Renal cortex interstitium (tissue), 11 donors: Measurements from ENCODE around the gene TRIM28. TPM values are rescaled to one million over a fixed set of nuclear protein-coding genes. Genes with fewer than 3 reads are reported as not detected.
"Not testable (repeated sequence)": the region's sequence is repeated elsewhere in the genome, so short reads cannot be mapped to it uniquely, and the experiment has no call there.

ENCODE experiments used
- DNase-seq, 11 donors: peaks; one replicate each; pipeline ENCODE4 v3.0.0-alpha.2; 2013; ENCODE audit warnings: low read depth in 9 of 11, low spot score in 4 of 11; ENCODE audit errors: extremely low read depth in 1 of 11
- polyA plus RNA-seq, 3 donors: library from polyadenylated mRNA; unstranded; fragments of 120-200 nt; gene quantifications; one replicate each; pipeline ENCODE4 v1.2.1, GENCODE V29; 2013; ENCODE audit not compliant: insufficient read length in 3 of 3

TRIM28 gene
- polyA plus RNA-seq, 3 donors = 672 to 838 (median 719) TPM

DNA sequence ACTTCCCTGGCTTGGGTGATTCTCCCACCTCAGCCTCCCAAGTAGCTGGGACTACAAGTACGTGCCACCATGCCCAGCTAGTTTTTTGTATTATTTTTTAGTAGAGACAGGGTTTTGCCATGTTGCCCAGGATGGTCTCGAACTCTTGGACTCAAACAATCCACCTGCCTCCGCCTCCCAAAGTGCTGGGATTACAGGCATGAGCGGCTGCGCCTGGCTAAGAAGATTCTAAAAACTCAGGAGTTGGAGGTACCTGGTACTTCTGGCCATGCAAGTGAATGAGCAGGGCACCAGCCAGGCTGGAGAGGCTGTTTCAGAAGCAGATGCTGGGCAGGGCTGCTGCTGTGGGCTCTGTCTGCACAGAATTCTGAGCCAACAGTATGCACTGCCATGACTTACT lies 23.1 kb downstream of the TRIM28 start:
- DNase-seq = no peak

- DNase-seq = no peak
These were observed 24.7 kb downstream of the TRIM28 start for GRCh38 chr19:58568453-58569130.

DNA sequence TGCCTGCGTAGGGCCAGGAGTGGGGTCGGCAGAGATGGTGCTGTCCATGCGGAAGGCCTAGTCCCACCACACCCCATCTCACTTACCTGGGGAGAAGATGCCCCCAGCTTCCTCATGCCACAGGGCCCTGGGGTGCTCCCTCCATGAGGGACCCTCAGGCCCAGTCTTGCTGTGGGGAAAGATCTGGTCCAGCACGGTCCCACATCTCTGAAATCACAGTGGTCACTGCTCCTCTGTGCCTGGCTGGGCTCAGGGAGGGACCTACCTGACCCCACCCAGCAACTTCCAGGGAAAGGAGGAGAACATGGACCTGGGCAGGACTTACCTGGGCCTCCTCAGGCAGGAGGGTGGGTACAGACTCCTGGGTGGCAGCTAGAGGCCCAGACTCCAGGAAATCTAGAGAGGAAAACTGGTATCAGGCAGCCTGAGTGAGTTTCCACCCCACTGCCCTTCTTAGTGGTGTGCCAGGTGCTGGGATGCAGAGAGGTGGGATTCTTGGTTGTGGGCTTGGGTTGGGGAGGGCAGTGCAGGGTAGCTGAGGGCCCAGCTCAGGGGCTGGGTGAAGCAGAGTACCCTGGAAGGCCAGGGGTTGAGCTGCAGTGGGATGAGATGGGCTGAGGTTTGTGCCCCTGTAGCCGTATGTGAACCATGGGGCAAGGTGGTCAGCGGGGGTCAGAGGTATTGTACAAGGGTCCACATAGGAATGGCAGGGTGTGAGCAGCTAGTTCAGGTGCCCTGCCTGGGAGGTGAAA lies 25.5 kb downstream of the TRIM28 start:
- no peak for DNase-seq

DNA sequence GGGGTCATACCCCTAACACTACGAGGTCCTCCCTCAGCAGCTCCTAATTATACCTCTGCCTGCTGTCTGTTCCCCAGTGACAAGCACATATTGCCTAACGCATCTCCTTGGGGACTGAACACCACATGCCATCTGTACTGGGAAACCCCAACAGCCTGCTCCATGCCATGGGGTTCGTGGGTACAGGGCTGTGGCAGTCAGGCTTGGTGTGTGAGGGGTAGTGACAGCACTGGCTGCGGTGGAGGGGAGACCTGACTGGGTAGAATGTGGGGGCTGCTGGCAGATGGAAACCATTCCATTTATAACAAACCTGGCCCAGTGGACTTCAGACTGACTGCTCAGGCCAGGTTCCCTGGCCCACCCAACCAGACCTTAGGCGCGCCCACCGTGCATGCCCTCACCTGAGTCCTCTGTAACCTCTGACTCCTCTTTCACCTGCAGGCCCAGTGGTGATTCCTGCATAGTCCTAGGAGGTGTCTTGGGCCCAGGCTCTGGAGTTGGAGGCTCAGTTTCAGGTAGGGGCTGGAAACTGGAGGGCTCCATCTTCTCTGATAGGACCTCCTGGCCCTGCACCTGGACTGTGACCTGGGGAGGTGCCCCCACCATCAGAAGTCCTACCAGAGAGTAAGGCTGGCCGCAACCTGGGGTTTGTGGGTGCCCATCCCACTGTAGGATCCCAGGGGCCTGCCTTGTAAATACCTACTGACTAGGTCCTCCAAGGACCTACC lies 26.2 kb downstream of the TRIM28 start:
- no peak for DNase-seq

- no peak for DNase-seq
These were observed 27.1 kb downstream of the TRIM28 start for GRCh38 chr19:58570770-58571574.

DNA sequence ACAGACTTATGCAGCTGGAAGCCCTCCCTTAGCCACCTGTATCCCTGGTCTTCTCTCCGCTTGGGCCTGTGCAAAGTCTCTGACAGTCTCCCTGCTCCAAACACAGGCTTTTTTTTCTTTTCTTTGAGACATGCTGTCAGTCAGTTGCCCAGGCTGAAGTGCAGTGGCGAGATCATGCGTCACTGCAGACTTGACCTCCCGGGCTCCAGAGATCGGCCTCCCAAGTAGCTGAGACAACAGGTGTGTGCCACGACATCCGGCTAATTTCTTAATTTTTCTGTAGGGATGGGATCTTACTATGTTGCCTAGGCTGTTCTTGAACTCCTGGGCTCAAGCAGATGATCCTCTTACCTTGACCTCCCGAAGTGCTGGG lies 27.7 kb downstream of the TRIM28 start:
- no peak for DNase-seq

DNA sequence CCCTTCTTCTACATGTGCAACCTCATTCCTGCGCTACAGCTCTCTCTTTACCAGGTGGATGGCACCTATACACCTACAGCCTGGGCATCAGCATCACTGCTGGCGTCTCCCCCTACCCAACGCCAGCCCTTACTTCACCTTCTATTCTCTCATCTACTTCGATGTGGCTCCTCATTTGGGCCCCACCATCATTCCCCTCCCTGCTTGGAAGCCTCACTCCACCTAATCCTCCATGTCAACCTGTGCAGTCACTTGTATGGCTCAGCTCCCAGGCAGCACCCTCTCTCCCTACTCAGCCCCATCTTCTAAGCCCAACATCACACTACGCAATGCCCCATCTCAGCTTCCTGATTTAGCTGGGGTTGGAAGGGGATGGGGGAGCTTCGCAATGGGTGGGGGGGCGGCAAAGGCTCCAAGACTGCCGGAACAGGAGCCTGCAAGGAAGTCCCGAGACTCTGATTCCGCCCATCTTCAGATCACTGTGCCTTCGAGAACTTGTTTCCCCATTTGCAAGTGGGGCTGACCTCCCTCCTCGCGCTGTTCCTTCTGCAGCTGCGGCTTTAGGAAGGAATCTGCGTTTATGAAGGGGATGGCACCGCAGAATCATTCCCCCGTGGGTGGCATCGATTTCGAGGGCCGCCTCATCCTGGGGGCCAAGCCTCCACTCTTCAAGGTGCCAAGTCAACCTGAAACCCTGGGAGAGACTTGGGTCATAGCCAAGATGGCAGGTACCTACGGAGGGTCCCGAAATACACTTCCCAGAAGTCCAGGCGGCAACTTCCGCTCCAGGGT lies 28.4 kb downstream of the TRIM28 start:
- no peak for DNase-seq

- peak; percentile 98 to 100 (median 100) for DNase-seq
These were observed 29.2 kb downstream of the TRIM28 start, which contains the start of gene MZF1 for GRCh38 chr19:58572818-58573657. Gene MZF1, minus strand, starts transcription at chr19:58573335. Its CDS starts 1,946 bp downstream, at chr19:58571389.

DNA sequence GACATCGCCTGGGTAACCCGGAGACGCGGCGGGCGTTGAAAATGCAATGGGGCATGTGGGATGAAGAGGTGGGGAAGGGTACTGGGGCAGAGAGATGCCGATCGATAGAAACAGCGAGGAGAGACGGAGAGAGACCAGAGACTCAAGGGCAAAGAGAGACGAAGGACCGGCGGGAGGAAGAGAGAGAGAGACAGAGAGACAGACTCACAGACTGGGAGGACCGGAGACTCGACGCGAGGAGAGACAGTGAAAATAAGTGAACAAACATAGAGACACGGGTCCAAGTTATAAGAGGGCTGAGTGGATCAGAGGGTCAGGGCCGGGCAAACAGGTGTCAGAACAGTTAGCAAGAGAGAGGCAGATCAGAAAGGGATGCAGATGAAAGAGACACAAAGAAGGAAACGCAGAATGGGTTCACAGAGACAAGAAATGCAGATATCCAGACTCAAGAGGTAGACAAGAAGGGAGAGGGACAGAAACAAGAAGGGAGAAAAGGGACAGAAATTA lies 29.8 kb downstream of the TRIM28 start:
- DNase-seq = no peak

DNA sequence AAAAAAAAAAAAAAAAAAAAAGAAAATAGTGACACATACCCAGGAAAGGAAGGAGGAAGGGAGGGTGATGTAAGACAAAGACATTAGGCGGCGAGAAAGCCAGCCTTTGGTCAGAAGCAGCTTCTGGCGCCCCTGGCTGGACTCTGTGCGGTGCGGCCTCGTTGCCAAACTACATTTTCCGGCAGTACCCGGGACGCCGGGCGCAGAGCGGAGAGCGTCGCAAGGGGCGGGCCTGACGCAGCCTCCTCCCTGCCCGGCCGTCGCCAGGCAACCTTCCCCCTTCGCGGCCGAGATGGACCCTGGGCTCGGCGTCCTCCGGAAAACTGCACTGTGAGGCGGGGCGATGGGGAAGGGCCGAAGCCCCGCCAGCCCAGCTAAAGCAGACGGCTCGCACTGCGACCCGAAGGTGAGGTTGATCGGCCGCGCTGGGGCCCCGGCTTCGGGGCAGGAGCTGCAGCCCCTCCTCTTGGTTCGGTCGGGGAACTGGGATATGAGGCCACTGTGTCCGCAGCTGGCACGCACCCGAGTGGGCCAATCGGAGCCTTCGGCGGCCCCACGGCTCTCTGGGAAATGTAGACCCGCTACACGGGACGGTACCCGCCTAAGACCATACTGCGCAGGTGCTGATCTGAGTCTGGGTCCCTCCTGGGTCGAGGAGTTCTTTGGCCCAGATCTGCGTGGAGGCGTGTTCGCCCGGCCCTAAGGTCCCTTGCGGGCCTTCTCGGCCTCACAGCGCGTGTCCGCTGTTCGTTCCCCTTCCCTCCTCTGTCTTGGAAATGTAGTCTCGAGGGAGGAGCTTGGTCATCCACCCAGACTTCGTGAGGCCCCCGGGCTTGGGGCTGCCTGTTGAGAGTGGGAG lies 31.5 kb downstream of the TRIM28 start:
- peak in 10 of 11 donors; percentile 79 to 92 (median 90) for DNase-seq

GRCh38 chr19:58577581-58577980 lies 33.7 kb downstream of the TRIM28 start:
- not testable (repeated sequence) for DNase-seq

GRCh38 chr19:58578012-58578925 lies 34.4 kb downstream of the TRIM28 start:
- no peak for DNase-seq

GRCh38 chr19:58579473-58580142 lies 35.7 kb downstream of the TRIM28 start:
- DNase-seq = no peak

GRCh38 chr19:58581227-58582141 lies 37.6 kb downstream of the TRIM28 start:
- DNase-seq = peak in 8 of 11 donors; percentile 68 to 85 (median 74)
